Effector CD4-positive, alpha-beta T cell (primary cell): ENCODE measurements around the gene SMYD3.

ENCODE experiments used
- DNase-seq: peaks from one replicate; pipeline ENCODE4 v3.0.0-alpha.2; 2020

The SMYD3 gene

DNA sequence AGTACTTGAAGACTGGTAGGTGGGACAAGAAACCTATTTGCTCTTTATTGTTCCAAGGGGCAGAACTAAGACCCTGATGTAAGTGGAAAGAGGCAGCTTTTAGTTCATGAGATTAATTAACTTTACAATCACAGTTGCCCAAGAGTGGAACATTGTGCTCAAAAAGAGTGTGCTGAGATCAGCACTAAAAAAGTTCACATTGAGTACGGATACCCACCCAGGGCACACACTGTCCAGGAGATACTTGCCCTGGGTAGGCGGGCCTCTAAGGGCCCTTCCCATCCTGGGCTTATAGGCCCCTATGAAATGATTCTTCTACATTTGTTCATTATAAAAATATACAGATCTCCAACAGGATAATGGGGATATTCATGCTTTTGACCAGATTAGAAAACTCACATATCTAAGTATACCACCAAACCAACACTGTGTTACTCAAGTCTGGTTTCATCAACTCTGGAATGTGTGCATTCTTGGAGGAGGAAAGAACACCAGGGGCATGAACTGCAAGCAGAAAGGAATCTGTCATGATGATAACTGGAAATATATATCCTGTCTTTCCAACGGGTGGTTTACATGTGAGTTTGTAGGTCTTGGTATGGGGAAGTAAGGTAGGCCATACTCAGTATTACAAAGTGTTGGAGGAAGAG lies 626.2 kb downstream of the SMYD3 start:
- DNase-seq, result no peak

- DNase-seq, result no peak
Measured at GRCh38 chr1:245879091-245879490, 628.0 kb downstream of the SMYD3 start.

DNA sequence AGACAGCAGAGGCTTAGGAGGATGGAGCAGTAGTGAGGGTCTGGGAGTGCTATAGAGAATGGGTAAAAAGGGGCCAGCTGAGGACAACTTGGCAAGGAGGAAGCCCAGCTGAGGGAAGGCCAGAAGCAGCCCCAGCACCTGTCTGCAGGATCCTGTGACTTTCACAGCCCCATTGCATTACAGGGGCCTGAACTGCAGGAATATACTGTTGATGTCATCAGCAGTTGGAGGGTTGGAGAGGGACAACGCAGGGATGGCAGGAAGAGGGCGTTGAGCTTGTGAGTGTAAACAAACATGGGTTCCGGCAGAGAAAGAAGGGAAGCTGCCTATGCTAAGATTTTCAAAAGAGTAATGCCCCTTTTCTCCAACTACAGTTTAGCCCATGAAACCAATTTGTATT lies 628.5 kb downstream of the SMYD3 start:
- DNase-seq, result no peak

GRCh38 chr1:245877976-245878375 lies 629.1 kb downstream of the SMYD3 start:
- no peak for DNase-seq

DNA sequence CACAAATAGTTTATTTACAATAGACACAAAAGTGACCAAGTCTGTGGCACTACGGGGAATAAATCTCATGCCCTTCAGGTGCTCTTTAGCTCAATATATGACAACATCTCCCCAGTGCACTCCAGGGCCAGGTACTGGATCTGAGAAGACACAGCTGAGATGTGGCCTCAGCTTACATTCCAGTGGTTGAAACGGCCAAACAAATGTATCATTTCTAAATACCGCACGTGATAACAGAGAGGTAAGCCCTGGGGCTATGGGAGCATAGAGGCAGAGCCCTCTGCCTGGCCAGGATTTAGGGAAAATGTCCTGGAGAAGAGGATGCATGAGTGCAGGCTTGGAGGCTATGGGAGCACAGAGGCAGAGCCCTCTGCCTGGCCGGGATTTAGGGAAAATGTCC lies 630.5 kb downstream of the SMYD3 start:
- DNase-seq, result no peak

GRCh38 chr1:245875581-245876261 lies 631.4 kb downstream of the SMYD3 start:
- DNase-seq, result no peak

DNA sequence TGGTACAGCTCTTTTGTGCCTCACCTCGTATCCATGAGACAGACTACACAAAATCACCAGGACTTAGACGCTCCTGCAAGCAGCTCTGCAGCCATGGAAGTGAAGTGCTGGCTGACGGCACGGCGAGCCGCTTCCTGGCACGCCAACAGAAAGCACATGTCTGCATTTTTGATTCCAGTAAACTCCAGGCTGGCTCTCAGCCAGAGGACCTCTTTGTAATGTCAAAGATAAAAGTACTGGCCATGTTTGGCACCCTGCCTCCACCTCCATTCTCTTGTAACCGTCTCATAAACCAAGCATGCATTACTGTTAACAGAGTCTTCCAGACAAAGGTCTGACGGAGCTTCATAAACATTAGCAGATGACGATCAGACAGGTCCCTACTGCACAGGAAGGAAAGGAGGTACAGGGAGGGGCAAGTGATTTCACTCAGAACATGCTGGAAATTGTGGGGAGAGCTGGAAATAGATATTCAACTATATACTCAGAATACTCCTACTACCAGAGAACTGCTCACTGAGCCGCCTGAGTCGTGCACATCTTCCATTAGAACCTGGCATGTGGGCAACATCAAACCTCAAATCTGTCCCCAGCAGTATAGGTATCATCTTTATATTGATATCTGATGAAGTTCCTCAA lies 632.0 kb downstream of the SMYD3 start:
- no peak for DNase-seq

DNA sequence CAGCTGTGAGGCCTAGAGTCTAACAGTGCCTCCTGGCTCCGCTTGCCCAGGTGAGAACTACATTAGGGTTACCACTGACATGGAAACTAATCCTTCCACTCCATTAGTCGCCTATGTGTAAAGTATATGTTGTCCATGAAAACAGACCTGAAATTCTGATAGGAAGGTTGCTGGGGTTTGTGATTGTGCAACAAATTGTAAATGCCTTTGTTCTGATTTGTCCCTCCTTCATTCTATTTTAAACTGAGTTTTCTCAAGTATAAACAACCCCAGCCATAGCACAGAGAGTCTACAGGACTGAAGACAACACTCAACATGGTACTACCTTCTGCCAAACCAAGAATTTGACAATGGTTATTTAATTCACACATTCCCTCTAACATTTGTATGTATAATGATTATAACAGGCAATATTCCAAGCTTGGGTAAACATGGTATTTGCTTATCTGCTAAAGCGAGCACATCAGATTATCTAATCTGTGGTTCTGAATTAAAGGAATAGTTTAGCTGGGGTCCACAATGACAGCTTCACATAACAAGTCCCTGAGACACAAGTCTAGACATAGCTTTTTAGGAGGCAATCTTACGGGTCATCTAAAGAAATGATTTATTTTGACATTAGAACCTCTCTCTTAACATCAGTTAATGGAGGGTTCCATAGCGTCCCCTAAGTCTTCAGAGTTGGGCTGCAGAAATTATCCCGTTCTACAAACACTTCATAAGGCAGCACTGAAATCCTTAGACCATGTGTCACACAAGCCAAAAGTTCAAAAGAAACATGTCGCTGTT lies 633.0 kb downstream of the SMYD3 start:
- no peak for DNase-seq

- DNase-seq, result no peak
Measured at GRCh38 chr1:245873068-245873467, 634.0 kb downstream of the SMYD3 start.

- DNase-seq, result no peak
Measured at GRCh38 chr1:245872475-245872874, 634.6 kb downstream of the SMYD3 start.

DNA sequence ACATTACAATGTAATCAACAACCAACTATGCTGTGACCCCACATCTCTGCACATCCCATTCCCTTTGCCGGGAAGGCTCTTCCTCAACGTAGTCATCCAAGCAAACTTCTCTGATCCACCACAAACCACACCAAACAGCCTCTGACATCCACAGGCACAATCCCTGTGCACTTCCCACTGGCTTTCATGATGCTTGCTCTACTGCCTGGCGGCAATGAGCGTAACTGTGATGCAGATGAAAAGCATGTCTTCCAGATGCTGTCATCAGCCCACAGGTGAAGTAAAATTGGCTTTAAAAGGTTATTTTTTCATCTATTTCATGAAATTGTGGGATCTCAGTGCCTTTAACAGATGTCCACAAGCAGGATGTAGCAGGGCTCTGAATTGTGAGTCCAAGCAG lies 635.2 kb downstream of the SMYD3 start:
- no peak for DNase-seq

- no peak for DNase-seq
Measured at GRCh38 chr1:245871191-245871590, 635.9 kb downstream of the SMYD3 start.

- no peak for DNase-seq
Measured at GRCh38 chr1:245870698-245871097, 636.4 kb downstream of the SMYD3 start.

- no peak for DNase-seq
Measured at GRCh38 chr1:245869847-245870246, 637.2 kb downstream of the SMYD3 start.

DNA sequence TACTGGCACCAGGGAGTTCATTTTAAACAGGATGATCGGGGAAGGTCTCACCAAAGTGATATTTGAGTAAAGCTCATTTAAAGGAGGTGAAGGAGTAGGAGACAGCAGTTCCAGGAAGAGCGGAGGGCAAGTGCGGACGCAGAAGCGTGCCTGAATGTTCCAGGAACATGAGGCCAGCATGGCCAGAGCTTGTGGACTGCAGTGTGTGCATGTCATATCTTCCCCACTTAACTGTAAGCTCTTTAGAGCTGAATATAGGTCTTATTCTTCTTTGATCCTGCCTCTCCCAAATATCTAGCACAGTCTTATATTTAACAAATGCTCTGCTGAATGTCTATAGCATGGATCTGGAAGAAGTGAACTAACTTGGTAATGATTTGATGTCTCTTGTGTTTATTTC lies 639.3 kb downstream of the SMYD3 start:
- no peak for DNase-seq

DNA sequence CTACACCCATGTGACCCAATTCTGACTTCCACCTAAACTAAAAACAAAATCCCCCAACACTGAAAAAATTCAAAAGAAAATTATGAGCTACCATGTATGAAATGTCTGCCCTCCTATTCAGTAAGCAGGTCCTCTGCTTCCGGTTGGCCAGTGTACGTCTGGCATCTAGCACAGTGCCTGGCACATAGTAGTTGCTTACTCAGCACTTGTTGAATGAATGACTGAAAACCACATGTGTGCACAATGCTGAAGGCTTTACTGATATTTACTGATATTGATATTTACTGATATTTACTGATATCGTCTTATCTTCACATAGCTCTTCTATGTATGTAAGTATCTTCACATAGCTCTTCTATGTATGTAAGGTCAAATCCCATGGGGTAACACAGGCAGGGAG lies 642.2 kb downstream of the SMYD3 start:
- no peak for DNase-seq

DNA sequence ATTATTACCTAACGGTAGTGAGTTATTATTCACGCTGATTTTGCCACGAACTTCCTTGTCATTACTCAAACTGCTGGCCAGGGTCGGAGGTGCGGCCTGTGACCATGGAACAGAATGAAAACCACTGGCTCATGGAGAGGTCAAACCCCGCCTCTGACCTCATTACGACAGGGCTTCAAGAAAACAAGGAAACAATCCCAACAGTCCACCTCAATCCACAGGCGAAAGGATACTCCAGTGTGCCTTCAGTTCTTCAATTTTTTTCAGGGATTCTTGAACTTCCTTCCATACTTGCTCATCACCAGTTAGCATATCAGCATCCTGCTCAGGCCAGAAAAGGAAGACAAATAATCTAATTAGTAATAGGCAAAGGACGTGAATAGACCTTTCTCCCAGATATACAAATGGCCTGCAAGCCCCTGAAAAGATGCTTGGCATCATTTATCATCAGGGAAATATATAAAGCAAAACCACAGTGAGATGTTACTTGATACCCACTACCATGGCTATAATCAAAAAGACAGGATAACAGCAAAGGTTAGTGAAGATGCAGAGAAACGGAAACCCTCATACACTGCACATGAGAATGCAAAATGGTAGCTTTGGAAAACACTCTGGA lies 643.4 kb downstream of the SMYD3 start:
- DNase-seq, result no peak

- DNase-seq, result no peak
Measured at GRCh38 chr1:245862812-245863540, 644.1 kb downstream of the SMYD3 start.

- DNase-seq, result no peak
Measured at GRCh38 chr1:245860657-245861544, 646.2 kb downstream of the SMYD3 start.

DNA sequence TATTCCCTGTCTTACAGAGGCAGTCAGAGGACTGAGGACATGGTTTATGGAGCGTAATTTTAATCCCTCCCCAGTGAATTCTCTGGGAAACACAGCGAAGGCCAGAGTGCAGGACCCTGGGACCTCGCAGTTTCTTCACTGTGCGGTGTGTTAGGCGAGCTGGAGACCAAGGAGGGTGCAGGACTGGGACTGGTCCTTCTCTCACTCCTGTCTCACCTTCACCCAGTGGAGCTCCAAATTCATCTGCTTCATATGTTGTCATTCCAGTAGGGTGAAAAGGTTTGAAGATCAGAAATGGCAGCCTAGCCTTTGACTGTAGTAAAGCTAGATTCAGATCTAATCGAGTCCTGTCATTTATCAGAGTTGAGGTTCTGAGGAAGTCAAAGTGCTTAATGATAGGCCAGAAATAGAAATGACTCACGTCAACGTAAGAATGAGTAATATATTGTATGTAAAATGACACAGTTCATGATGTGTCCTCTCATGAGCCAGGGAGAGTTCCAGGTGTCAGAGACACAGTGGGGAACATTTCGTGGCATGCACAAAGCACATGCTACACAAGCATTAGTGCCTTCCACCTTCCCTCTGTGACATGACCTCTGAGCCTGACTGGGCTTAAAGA lies 647.5 kb downstream of the SMYD3 start:
- DNase-seq, result no peak
